ENCODE data around the gene MCF2L2.

DNA sequence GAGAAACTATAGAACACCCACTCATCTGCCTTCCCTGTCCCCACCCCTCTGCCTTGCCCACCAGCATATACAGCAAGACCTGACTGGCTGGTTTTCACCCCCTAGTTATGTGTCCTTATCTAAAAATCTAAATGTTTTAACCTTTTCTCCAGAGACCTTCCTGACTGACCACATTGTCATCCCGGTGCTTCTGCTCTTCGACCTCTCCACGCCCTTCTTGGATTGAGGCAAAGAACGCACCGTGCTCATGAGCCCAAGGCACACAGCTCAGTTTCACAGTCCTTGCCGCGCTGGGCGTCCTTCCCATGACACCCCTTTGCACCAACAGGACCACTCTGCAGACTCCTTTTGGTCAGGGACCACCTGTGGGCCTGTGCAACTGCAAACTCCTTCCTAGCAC is 112.7 kb downstream of the MCF2L2 start:
- TF ChIP-seq CTCF (IDR thresholded peaks at IDR 0.05; ENCODE audit: extremely low read depth in 1 of 2, insufficient read depth in 1 of 2, low read depth in 1 of 2, low read length in 2 of 2) (no peak), JUN (IDR thresholded peaks at IDR 0.05; ENCODE audit: borderline replicate concordance, insufficient read depth, insufficient read length, low read depth) (no peak), EZH2 (IDR thresholded peaks at IDR 0.05; ENCODE audit: borderline replicate concordance, low read depth, low read length, severe bottlenecking) (no peak), MYC (IDR thresholded peaks at IDR 0.05; ENCODE audit: low read depth, low read length) (no peak), POLR2A (IDR thresholded peaks at IDR 0.05; ENCODE audit: low read depth, low read length) (no peak)
